Measurements from ENCODE around the gene MAPKAPK5.
A peak's percentile ranks its signal among the peaks of the same experiment; 100 is the strongest.

The MAPKAPK5 gene

DNA sequence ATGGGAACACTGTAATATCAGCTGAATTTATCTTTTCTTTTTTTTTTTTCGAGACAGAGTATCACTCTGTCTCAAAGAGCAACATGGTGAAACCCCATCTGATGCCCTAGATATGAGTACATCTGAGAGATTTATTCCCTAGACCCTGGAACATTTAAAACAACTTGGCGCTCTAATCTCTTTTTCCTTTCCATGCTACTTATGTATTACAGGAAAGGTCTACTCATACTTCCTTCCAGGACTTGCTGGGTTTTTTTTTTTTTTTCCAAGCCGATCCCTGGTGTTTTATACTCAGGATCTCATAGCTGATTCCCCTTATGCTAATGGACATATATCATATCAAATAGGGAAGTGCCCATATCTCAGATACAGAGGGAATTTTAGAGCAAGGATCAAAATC is 83.1 kb downstream of the MAPKAPK5 start:
- TF ChIP-seq, protein P1, sequence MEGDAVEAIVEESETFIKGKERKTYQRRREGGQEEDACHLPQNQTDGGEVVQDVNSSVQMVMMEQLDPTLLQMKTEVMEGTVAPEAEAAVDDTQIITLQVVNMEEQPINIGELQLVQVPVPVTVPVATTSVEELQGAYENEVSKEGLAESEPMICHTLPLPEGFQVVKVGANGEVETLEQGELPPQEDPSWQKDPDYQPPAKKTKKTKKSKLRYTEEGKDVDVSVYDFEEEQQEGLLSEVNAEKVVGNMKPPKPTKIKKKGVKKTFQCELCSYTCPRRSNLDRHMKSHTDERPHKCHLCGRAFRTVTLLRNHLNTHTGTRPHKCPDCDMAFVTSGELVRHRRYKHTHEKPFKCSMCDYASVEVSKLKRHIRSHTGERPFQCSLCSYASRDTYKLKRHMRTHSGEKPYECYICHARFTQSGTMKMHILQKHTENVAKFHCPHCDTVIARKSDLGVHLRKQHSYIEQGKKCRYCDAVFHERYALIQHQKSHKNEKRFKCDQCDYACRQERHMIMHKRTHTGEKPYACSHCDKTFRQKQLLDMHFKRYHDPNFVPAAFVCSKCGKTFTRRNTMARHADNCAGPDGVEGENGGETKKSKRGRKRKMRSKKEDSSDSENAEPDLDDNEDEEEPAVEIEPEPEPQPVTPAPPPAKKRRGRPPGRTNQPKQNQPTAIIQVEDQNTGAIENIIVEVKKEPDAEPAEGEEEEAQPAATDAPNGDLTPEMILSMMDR (conservative IDR thresholded peaks at IDR 0.05; ENCODE audit: low read depth, low read length): no peak
- H3K4me3 ChIP-seq (ENCODE audit: low read depth, low read length): no peak overlapping the region
- DNase-seq (ENCODE audit: low read depth): no peak

DNA sequence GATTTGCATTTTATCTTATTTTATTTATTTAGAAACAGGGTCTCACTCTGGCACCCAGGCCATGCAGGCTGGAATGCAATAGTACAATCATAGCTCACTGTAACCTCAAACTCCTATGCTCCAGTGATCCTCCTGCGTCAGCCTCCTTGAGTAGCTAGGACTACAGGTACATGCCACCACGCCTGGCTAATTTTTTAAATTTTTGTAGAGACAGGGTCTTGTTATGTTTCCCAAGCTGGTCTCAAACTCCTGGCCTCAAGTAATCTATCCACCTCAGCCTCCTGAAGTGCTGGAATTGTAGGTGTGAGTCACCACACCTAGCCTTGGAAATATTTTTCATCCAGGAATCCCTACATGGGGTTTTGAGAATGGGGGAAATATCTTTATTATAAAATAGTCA is 84.6 kb downstream of the MAPKAPK5 start:
- DNase-seq (ENCODE audit: low read depth): no peak
- no peak overlapping the region for H3K4me3 ChIP-seq (ENCODE audit: low read depth, low read length)
- TF ChIP-seq, protein P1 (conservative IDR thresholded peaks at IDR 0.05; ENCODE audit: low read depth, low read length): no peak

DNA sequence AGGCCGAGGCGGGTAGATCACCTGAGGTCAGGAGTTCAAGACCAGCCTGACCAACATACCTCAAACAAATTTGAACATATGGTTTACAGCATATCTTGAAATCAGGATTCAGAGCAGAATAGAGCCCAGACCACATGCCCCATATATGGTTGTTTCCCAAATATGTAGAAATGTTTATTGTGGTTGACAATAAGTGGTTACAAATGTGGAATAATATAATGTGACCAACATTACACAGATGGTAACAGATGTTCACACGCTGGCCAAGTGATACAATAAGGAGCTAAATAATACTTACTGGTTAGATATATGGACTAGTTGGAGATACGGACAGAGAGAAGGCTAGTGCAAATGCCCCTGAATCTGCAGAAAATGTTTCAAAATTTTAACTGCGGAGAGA is 85.3 kb downstream of the MAPKAPK5 start:
- TF ChIP-seq, protein P1 (conservative IDR thresholded peaks at IDR 0.05; ENCODE audit: low read depth, low read length): no peak
- no peak for DNase-seq (ENCODE audit: low read depth)
- no peak overlapping the region for H3K4me3 ChIP-seq (ENCODE audit: low read depth, low read length)

DNA sequence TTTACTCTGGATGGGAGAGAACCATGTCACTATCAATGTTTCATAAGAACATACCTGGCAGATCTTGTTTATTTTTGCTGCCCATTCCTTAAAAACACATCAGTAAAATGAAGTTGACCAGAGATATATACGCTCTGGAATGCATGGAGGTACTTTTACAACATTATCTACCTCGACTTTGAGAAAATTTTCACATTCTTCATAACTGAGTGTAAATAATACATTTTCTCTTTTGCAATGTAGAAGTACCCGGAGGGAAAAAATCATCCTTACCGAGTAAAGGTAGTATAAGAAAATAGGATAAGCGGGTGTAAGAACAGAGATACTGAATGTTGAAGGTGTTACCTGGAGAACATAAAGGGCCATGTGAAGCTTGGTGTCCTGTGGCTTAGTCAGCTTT is 90.2 kb downstream of the MAPKAPK5 start:
- H3K4me3 ChIP-seq (ENCODE audit: low read depth, low read length): no peak overlapping the region

DNA sequence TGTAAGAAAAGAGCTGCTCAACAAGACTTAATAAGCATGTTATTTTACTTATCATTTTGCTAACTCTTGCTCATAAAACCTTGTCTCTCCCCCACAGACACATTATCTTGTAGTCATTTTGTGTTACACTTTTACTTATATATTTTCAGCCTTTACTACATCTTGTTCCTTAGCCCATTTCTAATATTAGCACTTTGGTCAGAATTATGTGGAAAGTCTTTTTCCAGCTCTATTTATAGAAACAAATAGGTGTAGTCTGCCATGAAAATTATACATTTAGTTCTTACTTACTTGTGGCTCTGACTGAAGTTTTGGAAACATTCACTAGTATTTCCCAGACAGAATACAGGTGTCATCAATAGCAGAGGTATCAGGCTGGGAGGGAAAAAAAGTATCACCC is 94.8 kb downstream of the MAPKAPK5 start:
- H3K4me3 ChIP-seq (ENCODE audit: low read depth, low read length): no peak overlapping the region
- TF ChIP-seq, protein P1 (conservative IDR thresholded peaks at IDR 0.05; ENCODE audit: low read depth, low read length): no peak
- DNase-seq (ENCODE audit: low read depth): no peak

More for the DNA sequence above, 90.2 kb downstream of the MAPKAPK5 start:
- TF ChIP-seq, protein P1 (conservative IDR thresholded peaks at IDR 0.05; ENCODE audit: low read depth, low read length): no peak
- no peak for DNase-seq (ENCODE audit: low read depth)

DNA sequence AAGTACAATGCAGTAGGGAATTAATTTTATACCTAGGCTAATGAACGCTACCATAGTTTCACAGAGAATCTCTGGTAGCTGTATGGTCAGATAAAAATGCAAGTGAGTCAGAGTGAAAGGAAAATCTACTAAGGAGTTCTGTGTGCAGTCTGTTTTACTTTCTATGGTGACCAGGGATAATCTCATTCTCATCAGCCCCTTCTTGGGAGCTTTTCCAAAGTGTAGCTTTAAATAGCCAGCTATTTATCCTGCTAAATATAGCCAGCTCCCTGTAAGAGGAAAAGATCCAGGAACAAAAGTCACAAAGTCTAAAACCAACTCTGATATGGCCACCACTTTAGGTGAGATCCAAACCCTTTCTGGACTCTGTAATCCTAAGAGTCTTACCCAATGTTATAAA is 95.4 kb downstream of the MAPKAPK5 start:
- H3K4me3 ChIP-seq (ENCODE audit: low read depth, low read length): no peak overlapping the region
- TF ChIP-seq, protein P1 (conservative IDR thresholded peaks at IDR 0.05; ENCODE audit: low read depth, low read length): no peak
- DNase-seq (ENCODE audit: low read depth): peak; percentile 3

DNA sequence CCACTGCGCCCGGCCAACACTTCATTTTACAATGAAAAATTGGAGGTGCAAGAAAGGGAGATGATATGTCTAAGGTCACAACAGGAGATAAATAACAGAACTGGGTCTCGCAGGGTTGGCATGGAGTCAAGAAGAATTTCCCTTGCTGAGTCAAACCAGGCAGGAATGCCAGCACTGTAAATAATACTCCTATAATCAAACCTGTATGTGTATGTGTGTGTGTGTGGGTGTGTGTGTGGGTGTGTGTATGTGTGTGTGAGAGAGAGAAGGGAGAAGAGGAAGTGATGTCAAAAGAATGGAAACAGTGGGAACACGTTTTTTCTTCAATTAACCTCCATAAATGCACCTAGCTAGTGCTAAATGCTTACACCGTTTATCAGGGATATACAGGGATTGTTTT is 100.5 kb downstream of the MAPKAPK5 start:
- TF ChIP-seq, protein P1 (conservative IDR thresholded peaks at IDR 0.05; ENCODE audit: low read depth, low read length): no peak
- peak; percentile 89 for DNase-seq (ENCODE audit: low read depth)
- H3K4me3 ChIP-seq (ENCODE audit: low read depth, low read length): no peak overlapping the region

Measured in choroid plexus epithelial cell (primary cell).